ENCODE data around the gene CNTN4.

DNA sequence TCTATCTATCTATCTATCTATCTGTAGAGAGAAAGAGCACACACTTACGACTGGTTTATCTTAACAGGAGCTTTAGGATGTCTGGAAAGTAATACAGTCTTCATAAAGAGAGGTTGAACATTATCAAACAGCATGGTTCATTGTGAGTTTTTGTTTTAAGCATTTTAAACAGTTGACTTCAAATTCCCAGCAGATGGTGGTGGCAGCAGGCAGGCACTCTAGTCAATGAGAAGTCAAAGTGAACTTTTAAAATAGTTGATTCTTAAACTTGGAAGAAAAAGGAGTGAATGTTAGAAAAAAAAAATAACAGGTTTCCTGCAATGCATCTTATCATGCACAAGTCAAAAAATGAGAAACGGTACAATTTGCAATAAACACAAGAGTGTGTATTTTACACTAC, 578.8 kb downstream of the CNTN4 start:
- TF ChIP-seq CTCF (IDR thresholded peaks at IDR 0.05; ENCODE audit: insufficient read depth, low read length) (no peak), POLR2AphosphoS5 (IDR thresholded peaks at IDR 0.05; ENCODE audit: low read depth) (no peak)
